ENCODE results near the gene TMEM145.
A peak's percentile ranks its signal among the peaks of the same experiment; 100 is the strongest.

Gene TMEM145

GRCh38 chr19:42303101-42303464 is 10.0 kb upstream of the TMEM145 start:
- H3K4me3 ChIP-seq (ENCODE audit: low read length), result peak overlapping the region; percentile 29; the same call in 1 of the 2 replicates
- TF ChIP-seq ZNF274 (IDR thresholded peaks at IDR 0.05; ENCODE audit: low read depth, low read length), result no peak

- no peak overlapping the region for H3K4me3 ChIP-seq (ENCODE audit: low read length)
- no peak for TF ChIP-seq ZNF274 (IDR thresholded peaks at IDR 0.05; ENCODE audit: low read depth, low read length)
Observed at GRCh38 chr19:42303876-42304275, 9.2 kb upstream of the TMEM145 start.

- TF ChIP-seq ZNF274 (IDR thresholded peaks at IDR 0.05; ENCODE audit: low read depth, low read length), result no peak
- H3K4me3 ChIP-seq (ENCODE audit: low read length), result no peak overlapping the region
Observed at GRCh38 chr19:42306646-42307045, 6.5 kb upstream of the TMEM145 start.

GRCh38 chr19:42309686-42310085 is 3.4 kb upstream of the TMEM145 start:
- no peak for TF ChIP-seq ZNF274 (IDR thresholded peaks at IDR 0.05; ENCODE audit: low read depth, low read length)
- no peak overlapping the region for H3K4me3 ChIP-seq (ENCODE audit: low read length)

- TF ChIP-seq ZNF274 (IDR thresholded peaks at IDR 0.05; ENCODE audit: low read depth, low read length), result no peak
- H3K4me3 ChIP-seq (ENCODE audit: low read length), result no peak overlapping the region
Observed at GRCh38 chr19:42311657-42312056, 1.5 kb upstream of the TMEM145 start.

GRCh38 chr19:42312370-42312769 is 739 bp upstream of the TMEM145 start:
- H3K4me3 ChIP-seq (ENCODE audit: low read length), result no peak overlapping the region
- TF ChIP-seq ZNF274 (IDR thresholded peaks at IDR 0.05; ENCODE audit: low read depth, low read length), result no peak

GRCh38 chr19:42313840-42314755 is 989 bp downstream of the TMEM145 start:
- H3K4me3 ChIP-seq (ENCODE audit: low read length), result no peak overlapping the region; the same call in 1 of the 2 replicates
- no peak for TF ChIP-seq ZNF274 (IDR thresholded peaks at IDR 0.05; ENCODE audit: low read depth, low read length)

GRCh38 chr19:42315024-42315423 is 1.9 kb downstream of the TMEM145 start:
- TF ChIP-seq ZNF274 (IDR thresholded peaks at IDR 0.05; ENCODE audit: low read depth, low read length), result no peak
- H3K4me3 ChIP-seq (ENCODE audit: low read length), result no peak overlapping the region

- no peak for TF ChIP-seq ZNF274 (IDR thresholded peaks at IDR 0.05; ENCODE audit: low read depth, low read length)
- no peak overlapping the region; the same call in 1 of the 2 replicates for H3K4me3 ChIP-seq (ENCODE audit: low read length)
Observed at GRCh38 chr19:42316223-42317211, 3.4 kb downstream of the TMEM145 start.

GRCh38 chr19:42317535-42317934 is 4.4 kb downstream of the TMEM145 start:
- no peak overlapping the region for H3K4me3 ChIP-seq (ENCODE audit: low read length)

GRCh38 chr19:42322305-42322704 is 9.2 kb downstream of the TMEM145 start:
- no peak for TF ChIP-seq ZNF274 (IDR thresholded peaks at IDR 0.05; ENCODE audit: low read depth, low read length)

More at GRCh38 chr19:42317535-42317934, 4.4 kb downstream of the TMEM145 start:
- no peak for TF ChIP-seq ZNF274 (IDR thresholded peaks at IDR 0.05; ENCODE audit: low read depth, low read length)

GRCh38 chr19:42323473-42323851 is 10.4 kb downstream of the TMEM145 start:
- H3K4me3 ChIP-seq (ENCODE audit: low read length), result no peak overlapping the region
- TF ChIP-seq ZNF274 (IDR thresholded peaks at IDR 0.05; ENCODE audit: low read depth, low read length), result no peak

More at GRCh38 chr19:42322305-42322704, 9.2 kb downstream of the TMEM145 start:
- no peak overlapping the region for H3K4me3 ChIP-seq (ENCODE audit: low read length)

- no peak for TF ChIP-seq ZNF274 (IDR thresholded peaks at IDR 0.05; ENCODE audit: low read depth, low read length)
- no peak overlapping the region for H3K4me3 ChIP-seq (ENCODE audit: low read length)
Observed at GRCh38 chr19:42323852-42324654, 10.9 kb downstream of the TMEM145 start.

Data from GM08714 (cell line).